RWPE1 (cell line): ENCODE results near the gene CAPZA1.

Experiments used
- CTCF ChIA-PET: fragments of 350-600 bp; sonication (Branson Sonifier 250); formaldehyde crosslinking; extraction: SDS; loops from one replicate; lab custom pipeline; 2021; lab: Yijun Ruan, JAX
- POLR2A ChIA-PET: fragments of 400-600 bp; formaldehyde crosslinking; extraction: SDS; loops from one replicate; lab custom pipeline; 2020; ENCODE audit warnings: antibody characterized with exemption; ENCODE audit not compliant: low non-redundant PET; lab: Yijun Ruan, JAX
- DNase-seq: peaks from one replicate; pipeline ENCODE4 v3.0.0; 2012; ENCODE audit warnings: low spot score
- H3K27ac ChIP-seq: fragments of 450-650 bp; 2 replicates; pipeline ENCODE4 v1.5.1; 2017
- TF ChIP-seq, protein P1 (sequence below): fragments of 450-650 bp; conservative IDR thresholded peaks from 2 replicates; pipeline ENCODE4 v1.5.1; 2017; ENCODE audit warnings: low read depth, mild to moderate bottlenecking

The CAPZA1 gene

DNA sequence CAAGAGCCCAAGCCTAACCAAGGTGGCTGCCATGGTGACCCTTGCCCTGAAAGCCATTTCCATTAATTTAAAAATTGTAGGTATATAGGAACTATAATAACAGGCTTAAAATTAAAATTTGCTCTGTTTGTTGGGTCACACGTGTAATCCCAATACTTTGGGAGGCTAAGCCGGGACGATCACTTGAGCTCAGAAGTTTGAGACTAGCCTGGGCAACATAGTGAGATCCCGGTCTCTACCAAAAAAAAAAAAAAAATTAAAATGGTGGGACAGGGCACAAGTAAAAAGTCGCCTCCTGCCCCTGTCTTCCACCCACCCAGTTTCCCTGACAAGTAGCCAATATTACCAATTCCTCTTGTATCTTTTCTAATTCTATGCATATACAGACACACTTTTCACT is 6.6 kb downstream of the CAPZA1 start:
- peak overlapping the region; percentile 40; the same call in 1 of the 2 replicates for H3K27ac ChIP-seq
- DNase-seq = no peak
- ChIA-PET POLR2A (no interaction called here), CTCF (no interaction called here)
- TF ChIP-seq, protein P1, sequence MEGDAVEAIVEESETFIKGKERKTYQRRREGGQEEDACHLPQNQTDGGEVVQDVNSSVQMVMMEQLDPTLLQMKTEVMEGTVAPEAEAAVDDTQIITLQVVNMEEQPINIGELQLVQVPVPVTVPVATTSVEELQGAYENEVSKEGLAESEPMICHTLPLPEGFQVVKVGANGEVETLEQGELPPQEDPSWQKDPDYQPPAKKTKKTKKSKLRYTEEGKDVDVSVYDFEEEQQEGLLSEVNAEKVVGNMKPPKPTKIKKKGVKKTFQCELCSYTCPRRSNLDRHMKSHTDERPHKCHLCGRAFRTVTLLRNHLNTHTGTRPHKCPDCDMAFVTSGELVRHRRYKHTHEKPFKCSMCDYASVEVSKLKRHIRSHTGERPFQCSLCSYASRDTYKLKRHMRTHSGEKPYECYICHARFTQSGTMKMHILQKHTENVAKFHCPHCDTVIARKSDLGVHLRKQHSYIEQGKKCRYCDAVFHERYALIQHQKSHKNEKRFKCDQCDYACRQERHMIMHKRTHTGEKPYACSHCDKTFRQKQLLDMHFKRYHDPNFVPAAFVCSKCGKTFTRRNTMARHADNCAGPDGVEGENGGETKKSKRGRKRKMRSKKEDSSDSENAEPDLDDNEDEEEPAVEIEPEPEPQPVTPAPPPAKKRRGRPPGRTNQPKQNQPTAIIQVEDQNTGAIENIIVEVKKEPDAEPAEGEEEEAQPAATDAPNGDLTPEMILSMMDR = no peak

DNA sequence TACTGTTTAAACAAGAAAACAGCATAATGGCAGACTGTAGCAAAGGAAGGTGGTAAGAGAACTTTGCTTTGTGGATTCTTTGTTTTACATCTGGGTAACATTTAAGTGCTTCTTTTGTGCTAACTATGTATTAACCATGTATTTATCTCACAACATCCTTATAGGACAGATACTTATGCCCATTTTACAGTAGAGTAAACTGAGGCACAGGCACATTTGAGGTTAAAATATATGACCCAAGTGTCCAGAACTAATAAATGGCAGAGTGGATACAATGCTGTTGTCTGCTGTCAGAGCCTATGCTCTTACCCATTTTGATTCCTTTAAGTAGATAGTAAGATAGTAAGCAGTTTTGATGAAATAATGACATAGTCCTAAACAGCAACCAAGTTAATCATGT is 7.3 kb downstream of the CAPZA1 start:
- CTCF ChIA-PET = no interaction called here
- DNase-seq = no peak
- peak overlapping the region; percentile 87 for H3K27ac ChIP-seq
- TF ChIP-seq, protein P1 = no peak
- POLR2A ChIA-PET = no interaction called here

DNA sequence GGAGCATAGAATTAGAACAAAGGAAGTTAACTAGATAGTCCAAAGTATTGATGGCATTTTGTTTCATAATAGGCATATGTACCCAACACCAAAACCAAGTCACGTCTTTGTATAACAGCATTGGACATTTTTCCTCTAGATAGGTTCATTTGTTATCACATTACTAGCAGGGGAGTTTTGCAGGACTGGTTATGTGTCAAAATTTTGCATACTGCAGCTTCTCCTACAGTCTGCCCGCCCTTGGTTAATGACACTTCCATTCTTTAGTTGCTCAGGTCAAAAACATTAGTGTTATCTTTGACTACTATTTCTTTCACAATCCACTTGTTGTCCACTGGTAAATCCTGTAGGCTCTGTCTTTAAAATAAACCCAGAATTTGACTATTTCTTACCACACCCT is 8.9 kb downstream of the CAPZA1 start:
- TF ChIP-seq, protein P1 = no peak
- DNase-seq = no peak
- POLR2A ChIA-PET = no interaction called here
- no peak overlapping the region for H3K27ac ChIP-seq
- CTCF ChIA-PET = no interaction called here

DNA sequence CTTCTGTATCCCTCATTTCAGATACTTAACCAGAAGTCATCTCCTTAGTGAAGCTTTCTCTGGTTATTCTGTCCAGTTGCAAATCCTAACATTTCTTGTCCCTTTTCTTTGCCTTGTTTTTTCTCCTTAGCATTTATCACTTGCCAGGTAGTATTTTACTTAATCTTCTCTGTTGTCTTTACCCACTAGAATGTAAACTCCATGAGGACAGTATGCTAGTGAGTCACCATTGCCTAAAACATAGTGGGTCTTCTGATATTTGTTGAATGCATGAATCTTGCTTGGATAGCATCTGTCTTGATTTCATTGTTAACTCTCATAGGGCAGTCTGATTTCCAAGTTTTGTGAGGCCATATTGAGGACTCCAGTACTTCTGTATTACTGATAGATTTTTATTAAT is 9.6 kb downstream of the CAPZA1 start:
- CTCF ChIA-PET = interaction anchor here (0.6 kb wide), 1 partner anchor 180 kb away, joined by 3 read pairs; no protein-coding TSS in a partner anchor
- no peak overlapping the region for H3K27ac ChIP-seq
- TF ChIP-seq, protein P1 = no peak
- DNase-seq = no peak
- POLR2A ChIA-PET = no interaction called here

DNA sequence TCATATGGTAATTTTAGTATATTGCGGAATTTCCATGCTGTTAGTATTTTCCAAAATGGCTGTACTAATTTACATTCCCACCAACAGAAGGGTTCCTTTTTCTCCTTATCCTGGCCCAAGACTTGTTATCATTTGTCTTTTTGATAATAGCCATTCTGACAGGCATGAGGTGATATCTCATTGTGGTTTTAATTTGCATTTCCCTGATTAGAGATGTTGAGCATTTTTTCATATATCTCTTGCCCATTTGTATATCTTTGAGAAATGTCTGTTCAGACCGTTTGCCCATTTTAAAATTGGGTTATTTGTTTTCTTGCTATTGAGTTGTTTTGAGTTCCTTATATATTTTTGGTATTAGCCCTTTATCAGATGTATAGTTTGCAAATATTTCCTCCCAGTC is 14.0 kb downstream of the CAPZA1 start:
- no peak overlapping the region for H3K27ac ChIP-seq
- ChIA-PET CTCF (no interaction called here), POLR2A (no interaction called here)
- DNase-seq = no peak
- TF ChIP-seq, protein P1 = no peak

DNA sequence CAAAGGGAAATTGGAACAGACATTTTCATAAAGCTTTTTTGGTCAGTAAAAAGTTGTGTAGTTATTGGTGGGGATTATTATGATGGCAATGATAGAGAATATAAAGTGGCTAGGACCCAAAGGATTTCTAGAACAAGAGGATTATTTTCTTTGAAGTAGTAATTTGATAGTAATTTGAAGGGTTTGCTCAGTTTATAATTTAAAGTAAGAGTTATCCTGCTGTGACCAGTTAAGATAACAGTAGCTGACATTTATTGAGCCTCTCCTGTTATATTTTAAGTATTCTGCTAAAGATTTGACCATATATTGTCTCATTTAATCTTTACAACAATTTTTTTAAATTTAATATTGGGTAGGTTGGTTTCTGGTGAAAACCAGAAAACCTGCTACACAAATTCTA is 14.7 kb downstream of the CAPZA1 start:
- TF ChIP-seq, protein P1 = no peak
- no peak for DNase-seq
- ChIA-PET CTCF (interaction anchor here (0.8 kb wide), 1 partner anchor 15 kb away, joined by 3 read pairs; no protein-coding TSS in a partner anchor), POLR2A (no interaction called here)
- H3K27ac ChIP-seq = no peak overlapping the region
